GM19324 (cell line): ENCODE measurements around the gene MFSD11.
"Not testable (repeated sequence)": the region's sequence is repeated elsewhere in the genome, so short reads cannot be mapped to it uniquely, and the experiment has no call there.

Source experiments
- ATAC-seq: cut with Tn5 transposase; IDR thresholded peaks from one replicate; pipeline ENCODE4 v1.9.1; 2021; ENCODE audit warnings: mild to moderate bottlenecking, moderate library complexity; ENCODE audit not compliant: unreplicated experiment, low FRiP score

MFSD11 gene

GRCh38 chr17:76742958-76743357 lies 5.0 kb downstream of the MFSD11 start:
- ATAC-seq: no peak

- no peak for ATAC-seq
Measured at GRCh38 chr17:76744747-76745146, 6.8 kb downstream of the MFSD11 start.

- ATAC-seq: not testable (repeated sequence)
Measured at GRCh38 chr17:76745785-76746184, 7.9 kb downstream of the MFSD11 start.

- ATAC-seq: no peak
Measured at GRCh38 chr17:76747716-76748363, 9.9 kb downstream of the MFSD11 start.

GRCh38 chr17:76748657-76749056 lies 10.7 kb downstream of the MFSD11 start:
- no peak for ATAC-seq

GRCh38 chr17:76751416-76751993 lies 13.6 kb downstream of the MFSD11 start:
- ATAC-seq: no peak

- no peak for ATAC-seq
Measured at GRCh38 chr17:76752006-76752405, 14.1 kb downstream of the MFSD11 start.

GRCh38 chr17:76753061-76753961 lies 15.4 kb downstream of the MFSD11 start:
- no peak for ATAC-seq

- no peak for ATAC-seq
Measured at GRCh38 chr17:76755285-76755684, 17.4 kb downstream of the MFSD11 start.

GRCh38 chr17:76757256-76757655 lies 19.3 kb downstream of the MFSD11 start:
- ATAC-seq: no peak

GRCh38 chr17:76758570-76758969 lies 20.7 kb downstream of the MFSD11 start:
- ATAC-seq: no peak

- ATAC-seq: no peak
Measured at GRCh38 chr17:76772842-76773525, 35.1 kb downstream of the MFSD11 start.

GRCh38 chr17:76775021-76775600 lies 37.2 kb downstream of the MFSD11 start:
- no peak for ATAC-seq

GRCh38 chr17:76781056-76781982 lies 43.4 kb downstream of the MFSD11 start:
- no peak for ATAC-seq

- ATAC-seq: no peak
Measured at GRCh38 chr17:76783146-76783545, 45.2 kb downstream of the MFSD11 start.

- ATAC-seq: no peak
Measured at GRCh38 chr17:76784926-76785325, 47.0 kb downstream of the MFSD11 start.

GRCh38 chr17:76787866-76788265 lies 49.9 kb downstream of the MFSD11 start:
- not testable (repeated sequence) for ATAC-seq

- ATAC-seq: no peak
Measured at GRCh38 chr17:76789235-76789788, 51.4 kb downstream of the MFSD11 start.
